Posterior vena cava (tissue), 2 donors: ENCODE data around the gene DNAH14. TPM values are rescaled to one million over a fixed set of nuclear protein-coding genes. Genes with fewer than 3 reads are reported as not detected.
"Not testable (repeated sequence)": the region's sequence is repeated elsewhere in the genome, so short reads cannot be mapped to it uniquely, and the experiment has no call there.

Experiments used
- DNase-seq: peaks from one replicate; pipeline ENCODE4 v3.0.0-alpha.2; 2020; ENCODE audit warnings: low spot score
- intact Hi-C, 2 donors: fragments of 100-400 bp; cut with DNase I; formaldehyde crosslinking; loops; one replicate each; pipeline versions ENCODE4 v1.14.1 to v1.14.2; 2022 to 2023
- total RNA-seq, 2 donors: library from RNA; stranded (reverse); fragmentation: NEBNext Ultra II Directional; extraction: Animal tissue kit (Norgen Biotek cat#: 25700); gene quantifications; one replicate each; pipeline ENCODE4 v1.2.1, GENCODE V29; 2021
- donor health status: DM: yes; HTN: yes; CAD: no.
- donor health status: DM: yes; HTN: yes; CAD: no.

The DNAH14 gene
- total RNA-seq, 2 donors from 2014 or later = 3.1 to 4.0 TPM

GRCh38 chr1:225210180-225210579, 280.7 kb downstream of the DNAH14 start:
- DNase-seq, intact Hi-C loops: not testable (repeated sequence)

DNA sequence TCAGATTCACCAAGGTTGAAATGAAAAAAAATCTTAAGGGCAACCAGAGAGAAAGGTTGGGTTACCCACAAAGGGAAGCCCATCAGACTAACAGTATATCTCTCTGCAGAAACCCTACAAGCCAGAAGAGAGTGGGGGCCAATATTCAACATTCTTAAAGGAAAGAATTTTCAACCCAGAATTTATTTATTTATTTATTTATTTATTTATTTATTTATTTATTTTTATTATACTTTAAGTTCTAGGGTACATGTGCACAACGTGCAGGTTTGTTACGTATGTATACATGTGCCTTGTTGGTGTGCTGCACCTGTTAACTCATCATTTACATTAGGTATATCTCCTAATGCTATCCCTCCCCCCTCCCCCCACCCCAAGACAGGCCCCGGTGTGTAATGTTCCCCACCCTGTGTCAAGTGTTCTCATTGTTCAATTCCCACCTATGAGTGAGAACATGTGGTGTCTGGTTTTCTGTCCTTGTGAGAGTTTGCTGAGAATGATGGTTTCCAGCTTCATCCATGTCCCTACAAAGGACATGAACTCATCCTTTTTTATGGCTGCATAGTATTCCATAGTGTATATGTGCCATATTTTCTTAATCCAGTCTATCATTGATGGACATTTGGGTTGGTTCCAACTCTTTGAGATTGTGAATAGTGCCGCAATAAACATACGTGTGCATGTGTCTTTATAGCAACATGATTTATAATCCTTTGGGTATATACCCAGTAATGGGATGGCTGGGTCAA, 282.4 kb downstream of the DNAH14 start:
- intact Hi-C loops, DNase-seq: not testable (repeated sequence)

GRCh38 chr1:225224287-225224686, 294.8 kb downstream of the DNAH14 start:
- no peak for DNase-seq
- intact Hi-C loops = no loop called here

DNA sequence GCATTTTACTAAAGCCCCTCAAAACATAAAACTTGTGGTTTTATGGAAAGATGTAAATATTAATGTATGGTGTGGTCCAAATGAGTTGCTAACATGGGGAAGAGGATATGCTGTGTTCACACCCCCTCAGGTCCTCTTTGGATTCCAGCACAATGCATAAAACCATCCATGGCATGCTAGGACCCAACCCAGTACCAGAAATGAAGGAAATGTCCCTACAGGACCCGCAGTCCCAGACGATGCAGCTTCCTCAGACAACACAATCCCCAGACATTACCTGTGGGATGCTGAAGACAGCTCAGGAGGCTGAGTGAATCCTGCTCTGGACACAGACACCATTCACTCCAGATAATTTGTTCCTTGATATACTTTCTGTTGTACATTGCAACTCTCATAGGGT, 296.2 kb downstream of the DNAH14 start:
- intact Hi-C loops = no loop called here
- no peak for DNase-seq

GRCh38 chr1:225228871-225229303, 299.4 kb downstream of the DNAH14 start:
- no peak for DNase-seq
- intact Hi-C loops = no loop called here

DNA sequence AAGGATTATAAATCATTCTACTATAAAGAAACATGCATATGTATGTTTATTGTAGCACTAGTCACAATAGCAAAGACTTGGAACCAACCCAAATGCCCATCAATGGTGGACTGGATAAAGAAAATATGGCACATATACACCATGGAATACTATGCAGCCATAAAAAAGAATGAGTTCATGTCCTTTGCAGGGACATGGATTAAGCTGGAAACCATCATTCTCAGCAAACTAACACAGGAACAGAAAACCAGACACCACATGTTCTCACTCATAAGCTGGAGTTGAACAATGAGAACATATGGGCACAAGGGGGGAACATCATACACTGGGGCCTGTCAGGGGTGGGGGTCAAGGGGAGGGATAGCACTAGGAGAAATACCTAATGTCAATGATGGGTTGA, 300.0 kb downstream of the DNAH14 start:
- intact Hi-C loops, DNase-seq: not testable (repeated sequence)

DNA sequence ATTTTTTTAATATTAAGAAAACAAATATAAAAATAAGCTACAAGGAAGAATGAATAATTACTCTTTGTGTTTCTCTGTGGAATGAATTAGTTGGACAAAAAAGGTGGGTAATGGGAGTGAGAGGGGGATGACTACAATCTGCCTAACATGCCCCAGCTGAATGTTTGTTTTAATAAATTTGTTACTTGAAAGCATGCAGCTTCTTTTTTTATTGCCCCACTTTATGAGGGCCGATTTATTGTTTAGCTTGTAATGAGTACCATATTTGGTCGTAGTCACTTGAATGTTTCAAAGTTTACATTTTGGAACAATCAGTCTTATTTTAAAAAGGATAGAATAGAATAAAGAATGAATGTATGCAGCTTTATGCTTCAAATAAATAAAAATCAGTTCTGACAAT, 301.0 kb downstream of the DNAH14 start:
- intact Hi-C loops = no loop called here
- DNase-seq = no peak

GRCh38 chr1:225232930-225233329, 303.5 kb downstream of the DNAH14 start:
- DNase-seq, intact Hi-C loops: not testable (repeated sequence)

- intact Hi-C loops = no loop called here
- no peak for DNase-seq
Measured at GRCh38 chr1:225242611-225243010, 313.1 kb downstream of the DNAH14 start.

- intact Hi-C loops = no loop called here
- no peak for DNase-seq
Measured at GRCh38 chr1:225250432-225250831, 321.0 kb downstream of the DNAH14 start.

GRCh38 chr1:225253173-225253572, 323.7 kb downstream of the DNAH14 start:
- intact Hi-C loops = no loop called here

DNA sequence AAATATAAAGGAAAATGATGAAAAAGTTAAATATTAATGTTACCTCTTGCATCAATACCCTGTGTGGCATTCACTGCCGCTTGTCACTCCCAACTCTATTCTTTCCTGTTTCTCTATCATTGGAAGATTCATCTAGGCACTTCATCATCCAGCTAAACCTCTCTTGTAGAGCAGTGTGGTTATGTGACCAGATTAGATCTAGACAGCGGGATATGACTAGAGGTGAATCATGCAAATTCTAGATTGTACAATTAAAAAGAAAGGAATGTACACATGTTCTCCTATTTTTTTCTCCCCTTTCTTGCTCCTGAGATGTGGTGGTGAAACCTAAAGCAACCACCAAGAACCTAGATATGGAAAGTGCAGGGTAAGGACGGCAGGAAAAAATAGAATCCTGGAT, 324.3 kb downstream of the DNAH14 start:
- intact Hi-C loops = no loop called here
- DNase-seq = no peak

More at GRCh38 chr1:225253173-225253572, 323.7 kb downstream of the DNAH14 start:
- no peak for DNase-seq

- no peak for DNase-seq
- intact Hi-C loops = no loop called here
Measured at GRCh38 chr1:225254676-225255075, 325.2 kb downstream of the DNAH14 start.

DNA sequence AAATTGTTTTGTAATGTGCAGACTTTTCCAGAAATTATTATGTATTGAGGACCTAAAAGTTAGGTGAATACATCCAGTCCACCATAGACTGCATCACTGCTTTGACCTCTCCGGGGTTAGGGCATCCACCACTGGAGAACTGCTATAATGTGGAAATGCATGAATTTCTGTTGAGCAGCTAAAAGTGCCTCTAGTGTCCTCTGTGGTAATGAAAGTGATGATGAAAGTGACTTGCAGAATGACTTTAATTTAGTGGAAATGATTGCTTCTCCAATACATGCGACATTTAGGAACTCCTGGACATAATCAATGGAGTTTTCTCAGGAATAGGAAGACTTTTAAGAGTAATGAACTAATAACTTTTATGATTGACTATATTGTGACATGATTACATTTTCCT, 327.6 kb downstream of the DNAH14 start:
- DNase-seq = no peak
- intact Hi-C loops = no loop called here

GRCh38 chr1:225258811-225259210, 329.3 kb downstream of the DNAH14 start:
- intact Hi-C loops = no loop called here
- DNase-seq = no peak

- no peak for DNase-seq
- intact Hi-C loops = no loop called here
Measured at GRCh38 chr1:225259542-225259941, 330.1 kb downstream of the DNAH14 start.

- no peak for DNase-seq
- intact Hi-C loops = no loop called here
Measured at GRCh38 chr1:225260319-225260718, 330.8 kb downstream of the DNAH14 start.

- DNase-seq = no peak
- intact Hi-C loops = no loop called here
Measured at GRCh38 chr1:225277445-225277844, 348.0 kb downstream of the DNAH14 start.

GRCh38 chr1:225280563-225280962, 351.1 kb downstream of the DNAH14 start:
- no peak for DNase-seq
- intact Hi-C loops = loop anchor here in 1 of 2 donors (5.0 kb wide), 1 partner anchor 643 kb away; no protein-coding TSS in a partner anchor

DNA sequence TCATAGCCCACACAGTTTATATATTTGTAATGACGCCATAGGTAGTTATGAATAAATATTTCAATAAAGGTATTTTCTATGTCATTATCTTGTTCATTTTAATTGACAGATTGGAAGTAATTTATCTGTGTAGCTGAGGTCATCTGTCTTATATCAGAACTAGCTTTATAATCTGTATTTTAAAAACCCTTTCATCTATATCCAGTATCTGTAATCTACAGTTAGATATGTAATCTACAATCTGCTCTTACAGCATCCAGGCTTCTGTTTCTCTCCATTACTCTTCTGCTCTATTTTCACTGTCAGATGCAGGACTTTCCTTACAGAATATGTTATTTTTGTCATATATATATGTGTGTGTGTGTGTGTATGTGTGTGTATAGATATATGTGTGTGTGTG, 360.8 kb downstream of the DNAH14 start:
- intact Hi-C loops = no loop called here
- no peak for DNase-seq

- DNase-seq = no peak
- intact Hi-C loops = no loop called here
Measured at GRCh38 chr1:225299624-225300023, 370.1 kb downstream of the DNAH14 start.
